OCI-LY1 (cell line): Measurements from ENCODE around the gene PPP2R5C.
A peak's percentile ranks its signal among the peaks of the same experiment; 100 is the strongest.

ENCODE experiments used
- H2AFZ ChIP-seq: fragments of 200-600 bp; sonication (generic), shearing (Covaris generic); 2 replicates; pipeline ENCODE4 v1.6.0; 2014; ENCODE audit warnings: antibody characterized with exemption, mild to moderate bottlenecking, low read length
- H3F3A ChIP-seq: fragments of 200-600 bp; sonication (generic), shearing (Covaris generic); 2 replicates; pipeline ENCODE4 v1.6.0; 2014; ENCODE audit warnings: mild to moderate bottlenecking, antibody characterized with exemption, low read length, moderate library complexity; ENCODE audit not compliant: insufficient read depth
- H3K27ac ChIP-seq: fragments of 200-600 bp; sonication (generic); 2 replicates; pipeline ENCODE4 v1.5.1; 2014; ENCODE audit warnings: low read length, mixed run types, mild to moderate bottlenecking, low read depth; ENCODE audit not compliant: poor library complexity, severe bottlenecking
- H3K27me3 ChIP-seq: fragments of 200-600 bp; sonication (generic); 2 replicates; pipeline ENCODE4 v1.6.0; 2014; ENCODE audit warnings: antibody characterized with exemption, mild to moderate bottlenecking, low read length, moderate library complexity; ENCODE audit not compliant: insufficient read depth
- H3K36me3 ChIP-seq: fragments of 200-600 bp; sonication (generic); 2 replicates; pipeline ENCODE4 v1.6.1; 2014; ENCODE audit warnings: mild to moderate bottlenecking, antibody characterized with exemption, low read length, moderate library complexity, mixed read lengths; ENCODE audit not compliant: insufficient read depth
- H3K4me1 ChIP-seq: fragments of 200-600 bp; sonication (generic); 2 replicates; pipeline ENCODE4 v1.5.1; 2014; ENCODE audit warnings: mild to moderate bottlenecking, low read length, moderate library complexity; ENCODE audit not compliant: insufficient read depth, severe bottlenecking
- H3K4me2 ChIP-seq: fragments of 200-600 bp; sonication (generic), shearing (Covaris generic); 2 replicates; pipeline ENCODE4 v1.6.1; 2014; ENCODE audit warnings: low read length
- H3K4me3 ChIP-seq: fragments of 200-600 bp; sonication (generic); 2 replicates; pipeline ENCODE4 v1.5.1; 2014; ENCODE audit warnings: low read length, low read depth, mild to moderate bottlenecking, mixed read lengths; ENCODE audit not compliant: poor library complexity, severe bottlenecking
- H3K79me2 ChIP-seq: fragments of 200-600 bp; shearing (Covaris generic); 2 replicates; pipeline ENCODE4 v1.6.1; 2016; ENCODE audit warnings: mixed run types, low read length, mixed read lengths; ENCODE audit not compliant: insufficient read depth
- H3K9ac ChIP-seq: fragments of 200-600 bp; sonication (generic), shearing (Covaris generic); 2 replicates; pipeline ENCODE4 v1.6.1; 2014; ENCODE audit warnings: mild to moderate bottlenecking, low read length, mixed read lengths
- H3K9me2 ChIP-seq: fragments of 200-600 bp; sonication (generic), shearing (Covaris generic); 2 replicates; pipeline ENCODE4 v1.6.1; 2014; ENCODE audit warnings: low read depth, mild to moderate bottlenecking, low read length, mixed read lengths
- H3K9me3 ChIP-seq: fragments of 200-600 bp; shearing (Covaris generic); 2 replicates; pipeline ENCODE4 v1.6.1; 2014; ENCODE audit warnings: low read length, mixed read lengths
- H4K20me1 ChIP-seq: fragments of 200-600 bp; sonication (generic), shearing (Covaris generic); 2 replicates; pipeline ENCODE4 v1.6.0; 2016; ENCODE audit warnings: mild to moderate bottlenecking, low read length; ENCODE audit not compliant: insufficient read depth
- EZH2 ChIP-seq: fragments of 200-600 bp; sonication (generic), shearing (Covaris generic); IDR thresholded peaks from 2 replicates; pipeline ENCODE4 v1.8.0; 2017; ENCODE audit warnings: borderline replicate concordance, mixed run types, mild to moderate bottlenecking, antibody characterized with exemption, low read length, moderate library complexity, mixed read lengths
- TF ChIP-seq, protein P1 (sequence below): fragments of 200-600 bp; sonication (generic), shearing (Covaris generic); IDR thresholded peaks from 2 replicates; pipeline ENCODE4 v1.5.1; 2017; ENCODE audit warnings: mild to moderate bottlenecking, antibody characterized with exemption, low read length, moderate library complexity, mixed read lengths

PPP2R5C gene

DNA sequence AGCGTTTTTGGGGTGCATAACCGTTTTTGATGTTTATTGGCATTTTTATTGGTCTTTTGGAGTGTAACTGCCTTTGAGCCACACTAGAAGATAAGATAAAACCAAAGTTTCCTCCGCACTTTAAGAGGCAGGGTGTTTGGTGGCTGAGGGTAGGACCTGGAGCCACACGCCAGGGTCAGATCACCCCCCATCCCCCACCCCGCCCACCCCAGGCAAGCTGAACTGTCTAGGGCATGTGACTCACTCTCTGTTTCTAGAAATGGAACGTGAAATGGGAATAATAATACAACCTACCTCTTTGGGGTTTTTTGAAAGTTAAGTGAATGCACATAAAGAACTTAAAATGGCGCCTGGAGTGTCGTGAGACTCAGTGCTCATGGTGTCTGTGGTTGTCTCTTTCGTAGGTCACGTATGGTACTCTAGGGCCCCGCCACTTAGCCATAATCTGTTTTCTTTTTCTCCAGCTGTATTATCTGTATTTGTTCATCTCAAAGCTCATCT is 56.0 kb downstream of the PPP2R5C start:
- Histone ChIP-seq H3K9me3 (no peaks in the 10 kb centered on the region), H3K79me2 (peaks cover 83% of the 10 kb centered on the region), H3K4me2 (peak overlapping the region; percentile 52), H3K9ac (peak overlapping the region; percentile 28), H2AFZ (no peak overlapping the region), H3K4me3 (peak overlapping the region; percentile 14), H3K9me2 (no peaks in the 10 kb centered on the region), H3K36me3 (peaks cover 21% of the 10 kb centered on the region), H3F3A (peaks cover 6% of the 10 kb centered on the region; the same call in 1 of the 2 replicates), H3K4me1 (peaks cover 98% of the 10 kb centered on the region), H3K27ac (peak overlapping the region; percentile 89), H3K27me3 (no peaks in the 10 kb centered on the region), H4K20me1 (no peaks in the 10 kb centered on the region)
- TF ChIP-seq EZH2, result no peak
- TF ChIP-seq, protein P1, sequence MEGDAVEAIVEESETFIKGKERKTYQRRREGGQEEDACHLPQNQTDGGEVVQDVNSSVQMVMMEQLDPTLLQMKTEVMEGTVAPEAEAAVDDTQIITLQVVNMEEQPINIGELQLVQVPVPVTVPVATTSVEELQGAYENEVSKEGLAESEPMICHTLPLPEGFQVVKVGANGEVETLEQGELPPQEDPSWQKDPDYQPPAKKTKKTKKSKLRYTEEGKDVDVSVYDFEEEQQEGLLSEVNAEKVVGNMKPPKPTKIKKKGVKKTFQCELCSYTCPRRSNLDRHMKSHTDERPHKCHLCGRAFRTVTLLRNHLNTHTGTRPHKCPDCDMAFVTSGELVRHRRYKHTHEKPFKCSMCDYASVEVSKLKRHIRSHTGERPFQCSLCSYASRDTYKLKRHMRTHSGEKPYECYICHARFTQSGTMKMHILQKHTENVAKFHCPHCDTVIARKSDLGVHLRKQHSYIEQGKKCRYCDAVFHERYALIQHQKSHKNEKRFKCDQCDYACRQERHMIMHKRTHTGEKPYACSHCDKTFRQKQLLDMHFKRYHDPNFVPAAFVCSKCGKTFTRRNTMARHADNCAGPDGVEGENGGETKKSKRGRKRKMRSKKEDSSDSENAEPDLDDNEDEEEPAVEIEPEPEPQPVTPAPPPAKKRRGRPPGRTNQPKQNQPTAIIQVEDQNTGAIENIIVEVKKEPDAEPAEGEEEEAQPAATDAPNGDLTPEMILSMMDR, result no peak

DNA sequence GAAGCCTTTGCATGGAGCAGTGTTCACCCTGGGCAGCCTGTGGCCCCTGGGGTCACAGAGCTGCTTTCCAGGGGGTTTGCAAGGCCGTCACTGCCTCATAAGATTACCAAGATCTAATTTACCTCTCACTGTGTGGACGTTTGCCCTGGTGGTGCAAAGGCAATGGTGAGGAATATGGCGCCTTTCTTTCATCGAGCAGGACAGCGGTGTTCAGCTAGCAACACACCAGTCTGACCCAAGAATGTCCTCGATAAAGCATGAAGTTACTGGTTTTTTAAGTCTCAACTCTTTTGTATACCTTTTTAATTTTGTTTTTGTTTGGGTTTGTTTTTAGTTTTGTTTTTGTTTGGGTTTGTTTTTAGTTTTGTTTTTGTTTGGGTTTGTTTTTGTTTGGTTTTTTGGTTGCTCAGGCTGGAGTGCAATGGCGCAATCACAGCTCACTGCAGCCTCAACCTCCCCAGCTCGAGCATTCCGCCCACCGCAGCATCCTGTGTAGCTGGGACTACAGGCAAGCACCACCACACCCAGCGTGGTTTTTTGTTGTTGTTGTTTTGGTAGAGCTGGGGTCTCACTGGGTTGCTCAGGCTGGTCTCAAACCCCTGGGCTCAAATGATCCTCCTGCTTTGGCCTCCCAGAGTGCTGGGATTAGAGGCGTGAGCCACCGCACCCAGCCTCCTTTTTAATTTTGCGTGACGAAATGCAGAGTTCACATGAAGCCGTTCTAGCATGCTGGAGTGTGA is 57.9 kb downstream of the PPP2R5C start:
- H3F3A ChIP-seq, result peaks cover 6% of the 10 kb centered on the region; the same call in 1 of the 2 replicates
- H3K4me2 ChIP-seq, result peak overlapping the region; percentile 52
- H3K27ac ChIP-seq, result peak overlapping the region; percentile 89

DNA sequence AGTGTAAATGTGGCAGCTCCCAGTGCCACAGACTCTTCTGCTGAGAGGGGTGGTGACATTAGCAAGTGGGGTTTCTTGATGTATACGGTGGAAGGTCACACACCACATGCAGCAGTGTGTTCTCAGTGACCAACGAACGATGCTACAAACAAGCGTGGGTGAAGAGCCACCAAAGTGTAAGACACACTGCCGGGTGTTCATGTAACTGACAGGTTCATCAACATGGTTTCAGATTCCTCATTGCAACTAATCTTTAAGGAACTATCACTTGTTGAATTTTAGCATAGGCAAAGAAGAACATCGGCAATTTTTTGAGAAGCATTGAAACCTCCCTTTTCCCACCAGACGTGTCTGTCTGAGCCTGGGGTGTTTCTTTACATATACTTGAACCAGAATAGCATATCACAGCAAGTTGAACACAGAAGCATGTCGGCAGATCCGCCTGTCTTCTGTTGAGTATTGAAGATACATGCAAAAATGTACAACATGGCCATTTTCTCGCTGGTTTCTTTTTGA is 58.8 kb downstream of the PPP2R5C start:
- Histone ChIP-seq H3K4me1 (peaks cover 98% of the 10 kb centered on the region), H3K9me2 (no peaks in the 10 kb centered on the region), H3K9me3 (no peaks in the 10 kb centered on the region), H3K36me3 (peaks cover 9% of the 10 kb centered on the region), H4K20me1 (no peaks in the 10 kb centered on the region), H3K79me2 (peaks cover 77% of the 10 kb centered on the region), H2AFZ (no peak overlapping the region), H3K27me3 (no peaks in the 10 kb centered on the region), H3K27ac (peak overlapping the region; percentile 89), H3K9ac (peak overlapping the region; percentile 41), H3F3A (peaks cover 6% of the 10 kb centered on the region; the same call in 1 of the 2 replicates), H3K4me3 (peak overlapping the region; percentile 29), H3K4me2 (peak overlapping the region; percentile 52)
- TF ChIP-seq, protein P1, result no peak
- TF ChIP-seq EZH2, result no peak

More for the DNA sequence above, 57.9 kb downstream of the PPP2R5C start:
- Histone ChIP-seq H3K4me3 (peak overlapping the region; percentile 29), H3K27me3 (no peaks in the 10 kb centered on the region), H3K9me3 (no peaks in the 10 kb centered on the region), H3K9me2 (no peaks in the 10 kb centered on the region), H4K20me1 (no peaks in the 10 kb centered on the region), H3K79me2 (peaks cover 80% of the 10 kb centered on the region), H3K36me3 (peaks cover 15% of the 10 kb centered on the region; the same call in 1 of the 2 replicates), H2AFZ (no peak overlapping the region), H3K4me1 (peaks cover 98% of the 10 kb centered on the region), H3K9ac (peak overlapping the region; percentile 41)
- TF ChIP-seq EZH2, result no peak
- TF ChIP-seq, protein P1, result no peak
